GM12891 (cell line): Measurements from ENCODE around the gene GATAD2B.
"Not testable (repeated sequence)": the region's sequence is repeated elsewhere in the genome, so short reads cannot be mapped to it uniquely, and the experiment has no call there.

Experiments used
- DNase-seq: peaks from one replicate; pipeline ENCODE4 v3.0.0; 2011; ENCODE audit warnings: low spot score; ENCODE audit not compliant: insufficient read length
- FAIRE-seq: peaks from 2 replicates; lab custom pipeline; 2011; peaks lifted over from hg19 to GRCh38; lab: Jason Lieb, UNC
- PAX5 ChIP-seq: IDR thresholded peaks from 2 replicates; pipeline ENCODE4 v1.6.1; 2011; ENCODE audit warnings: low read length, moderate library complexity, mild to moderate bottlenecking; ENCODE audit not compliant: insufficient read depth, severe bottlenecking
- POLR2A ChIP-seq: IDR thresholded peaks from 2 replicates; pipeline ENCODE4 v1.6.1; 2011; ENCODE audit warnings: low read depth, low read length, control low read depth
- POLR2AphosphoS5 ChIP-seq: IDR thresholded peaks from 2 replicates; pipeline ENCODE4 v1.6.1; 2011; ENCODE audit warnings: low read depth, low read length, control low read depth
- POU2F2 ChIP-seq: IDR thresholded peaks from 2 replicates; pipeline ENCODE4 v1.6.1; 2011; ENCODE audit warnings: low read depth, mild to moderate bottlenecking, control low read depth, low read length, moderate library complexity
- SPI1 ChIP-seq: IDR thresholded peaks from 2 replicates; pipeline ENCODE4 v1.6.1; 2011; ENCODE audit warnings: low read depth, low read length, control low read depth
- TAF1 ChIP-seq: IDR thresholded peaks from 2 replicates; pipeline ENCODE4 v1.6.1; 2011; ENCODE audit warnings: low read depth, low read length, control low read depth

Gene GATAD2B

GRCh38 chr1:153773096-153773921, 149.5 kb downstream of the GATAD2B start:
- DNase-seq (no peak), FAIRE-seq (peak; percentile 40)
- no peak for TF ChIP-seq POLR2AphosphoS5
- TF ChIP-seq POU2F2: no peak
- no peak for TF ChIP-seq POLR2A
- TF ChIP-seq TAF1: no peak
- no peak for TF ChIP-seq SPI1
- no peak for TF ChIP-seq PAX5

- DNase-seq (no peak), FAIRE-seq (peak; percentile 66)
- no peak for TF ChIP-seq POLR2A
- TF ChIP-seq POLR2AphosphoS5: no peak
- no peak for TF ChIP-seq TAF1
- TF ChIP-seq POU2F2: no peak
These were observed 150.8 kb downstream of the GATAD2B start for GRCh38 chr1:153771841-153772593.

GRCh38 chr1:153771261-153771660, 151.5 kb downstream of the GATAD2B start:
- DNase-seq (no peak), FAIRE-seq (no peak)
- TF ChIP-seq POLR2AphosphoS5 (no peak), POLR2A (no peak), SPI1 (no peak), TAF1 (no peak), PAX5 (no peak), POU2F2 (no peak)

GRCh38 chr1:153770797-153771196, 152.0 kb downstream of the GATAD2B start:
- DNase-seq (no peak), FAIRE-seq (no peak)
- TF ChIP-seq PAX5: no peak
- no peak for TF ChIP-seq SPI1
- TF ChIP-seq POLR2AphosphoS5: no peak
- no peak for TF ChIP-seq POU2F2

GRCh38 chr1:153769221-153769620, 153.6 kb downstream of the GATAD2B start:
- no peak for FAIRE-seq

GRCh38 chr1:153768316-153769181, 154.2 kb downstream of the GATAD2B start:
- TF ChIP-seq SPI1 (no peak), PAX5 (no peak), POLR2A (no peak), POLR2AphosphoS5 (no peak), TAF1 (no peak), POU2F2 (no peak)
- DNase-seq (no peak), FAIRE-seq (peak; percentile 35)

More at GRCh38 chr1:153769221-153769620, 153.6 kb downstream of the GATAD2B start:
- TF ChIP-seq SPI1 (no peak), POLR2A (no peak), POU2F2 (no peak)
- DNase-seq: no peak

- FAIRE-seq: no peak
- DNase-seq: no peak
These were observed 155.3 kb downstream of the GATAD2B start for GRCh38 chr1:153767519-153767918.

GRCh38 chr1:153766663-153767062, 156.1 kb downstream of the GATAD2B start:
- not testable (repeated sequence) for FAIRE-seq, DNase-seq

More at GRCh38 chr1:153767519-153767918, 155.3 kb downstream of the GATAD2B start:
- TF ChIP-seq PAX5: no peak
- TF ChIP-seq POLR2A: no peak
- no peak for TF ChIP-seq SPI1
- TF ChIP-seq POLR2AphosphoS5: no peak

GRCh38 chr1:153764310-153764709, 158.5 kb downstream of the GATAD2B start:
- TF ChIP-seq POLR2A: no peak
- DNase-seq: no peak
- FAIRE-seq: no peak
